Mucosa of descending colon (tissue), 3 donors: Measurements from ENCODE around the gene DLGAP4. TPM values are rescaled to one million over a fixed set of nuclear protein-coding genes. Genes with fewer than 3 reads are reported as not detected.

Experiments used
- ATAC-seq: fragments of 200-7000 bp; cut with Tn5 transposase; one replicate; pipeline ENCODE4 v1.9.1; 2020; ENCODE audit warnings: mild to moderate bottlenecking, moderate library complexity
- DNase-seq, 3 donors: peaks; one replicate each; pipeline ENCODE4 v3.0.0-alpha.2; 2020
- H3K36me3 ChIP-seq: fragments of 200-600 bp; one replicate; pipeline ENCODE4 v1.8.0; 2021; ENCODE audit warnings: low read depth, mild to moderate bottlenecking
- H3K4me1 ChIP-seq: fragments of 200-600 bp; one replicate; pipeline ENCODE4 v1.8.0; 2021; ENCODE audit warnings: low read depth, mild to moderate bottlenecking
- H3K4me3 ChIP-seq: fragments of 200-600 bp; one replicate; pipeline ENCODE4 v1.8.0; 2021; ENCODE audit warnings: mild to moderate bottlenecking
- H3K9me3 ChIP-seq: fragments of 200-600 bp; one replicate; pipeline ENCODE4 v1.8.0; 2021; ENCODE audit warnings: mild to moderate bottlenecking
- intact Hi-C, 2 donors: fragments of 100-400 bp; cut with DNase I in 1 of 2; cut with micrococcal nuclease in 1 of 2; formaldehyde crosslinking; loops; one replicate each; pipeline versions ENCODE4 v1.11.0 to v1.11.1; 2022; cut with DNase I, micrococcal nuclease
- total RNA-seq, 3 donors: library from RNA; stranded (reverse); fragmentation: NEBNext Ultra II Directional in 2 of 3; extraction: Animal tissue kit (Norgen Biotek cat#: 25700) in 2 of 3; gene quantifications; one replicate each; pipeline versions ENCODE4 v1.2.1 to v1.2.4, GENCODE V29; 2021 to 2023
- TF ChIP-seq, protein P1 (sequence below): fragments of 200-600 bp; IDR thresholded peaks from one replicate; pipeline ENCODE4 v1.8.0; 2022; ENCODE audit warnings: antibody characterized with exemption, mild to moderate bottlenecking
- donor health status: DM: no; HTN: no; CAD: no; lungs with moderate emphysema.
- donor health status: DM: no; HTN: no; CAD: no.
- donor health status: DM: no; HTN: yes; CAD: no.

Gene DLGAP4
- total RNA-seq, 3 donors from 2014 or later: 40.0 to 66.3 (median 43.5) TPM

DNA sequence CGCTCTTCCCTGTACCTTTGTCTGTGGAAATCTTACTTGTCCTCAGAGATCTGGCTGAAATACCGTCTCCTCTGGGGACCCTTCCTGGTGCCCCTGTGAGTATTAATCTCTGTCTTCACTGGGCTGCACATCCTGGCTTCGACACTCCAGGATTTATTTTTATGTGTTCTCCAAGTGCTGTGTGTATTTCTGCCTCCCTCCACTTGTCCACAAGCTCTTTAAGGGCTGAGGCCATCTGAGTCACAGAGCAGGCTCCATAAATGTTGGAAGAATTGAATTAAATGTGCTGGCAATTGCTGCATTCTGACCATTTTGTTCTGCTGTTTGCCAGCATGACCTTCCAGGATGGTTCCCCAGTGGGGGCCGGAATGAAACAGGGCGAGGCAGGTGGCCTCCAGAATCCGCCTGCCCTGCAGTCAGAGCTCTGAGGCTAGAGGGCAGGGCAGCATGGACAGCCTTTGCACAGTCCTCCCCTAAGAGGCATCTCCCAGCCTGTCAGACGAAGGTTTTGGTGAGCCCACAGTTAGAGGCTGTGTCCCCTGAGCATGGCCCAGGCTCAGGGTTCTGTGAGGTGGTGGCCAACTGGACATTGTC is 105.8 kb downstream of the DLGAP4 start:
- no peaks in the 10 kb centered on the region for H3K4me1 ChIP-seq
- no peak for ATAC-seq
- DNase-seq: no peak
- H3K36me3 ChIP-seq: no peaks in the 10 kb centered on the region
- no peaks in the 10 kb centered on the region for H3K9me3 ChIP-seq
- intact Hi-C loops: no loop called here
- TF ChIP-seq, protein P1, sequence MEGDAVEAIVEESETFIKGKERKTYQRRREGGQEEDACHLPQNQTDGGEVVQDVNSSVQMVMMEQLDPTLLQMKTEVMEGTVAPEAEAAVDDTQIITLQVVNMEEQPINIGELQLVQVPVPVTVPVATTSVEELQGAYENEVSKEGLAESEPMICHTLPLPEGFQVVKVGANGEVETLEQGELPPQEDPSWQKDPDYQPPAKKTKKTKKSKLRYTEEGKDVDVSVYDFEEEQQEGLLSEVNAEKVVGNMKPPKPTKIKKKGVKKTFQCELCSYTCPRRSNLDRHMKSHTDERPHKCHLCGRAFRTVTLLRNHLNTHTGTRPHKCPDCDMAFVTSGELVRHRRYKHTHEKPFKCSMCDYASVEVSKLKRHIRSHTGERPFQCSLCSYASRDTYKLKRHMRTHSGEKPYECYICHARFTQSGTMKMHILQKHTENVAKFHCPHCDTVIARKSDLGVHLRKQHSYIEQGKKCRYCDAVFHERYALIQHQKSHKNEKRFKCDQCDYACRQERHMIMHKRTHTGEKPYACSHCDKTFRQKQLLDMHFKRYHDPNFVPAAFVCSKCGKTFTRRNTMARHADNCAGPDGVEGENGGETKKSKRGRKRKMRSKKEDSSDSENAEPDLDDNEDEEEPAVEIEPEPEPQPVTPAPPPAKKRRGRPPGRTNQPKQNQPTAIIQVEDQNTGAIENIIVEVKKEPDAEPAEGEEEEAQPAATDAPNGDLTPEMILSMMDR: no peak
- H3K4me3 ChIP-seq: no peak overlapping the region

DNA sequence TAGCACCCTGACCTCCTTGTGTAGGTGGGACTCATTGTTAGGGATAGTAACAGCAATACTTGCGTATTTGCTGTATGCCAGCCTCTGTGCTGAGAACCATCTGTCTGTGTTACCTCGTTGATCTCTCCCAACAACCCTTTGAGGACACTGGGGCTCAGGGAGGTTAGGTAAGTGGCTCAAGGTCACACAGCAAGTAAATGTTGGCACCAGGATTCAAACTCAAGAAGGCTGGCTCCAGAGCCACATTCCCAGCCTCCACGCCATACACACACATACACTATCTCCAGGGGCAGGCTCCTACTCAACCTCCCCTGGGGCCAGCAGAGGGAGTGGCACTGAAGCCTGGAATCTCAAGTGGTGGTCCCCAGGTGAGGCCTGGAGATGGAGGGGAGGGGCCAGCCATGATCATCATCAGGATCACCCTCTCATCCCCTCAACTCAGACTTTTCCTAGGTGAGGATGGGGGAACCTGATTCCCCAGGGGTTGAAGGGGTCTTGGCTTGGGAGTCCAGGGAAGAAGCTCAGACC is 109.4 kb downstream of the DLGAP4 start:
- Histone ChIP-seq H3K36me3 (no peaks in the 10 kb centered on the region), H3K9me3 (no peaks in the 10 kb centered on the region), H3K4me1 (no peaks in the 10 kb centered on the region), H3K4me3 (no peak overlapping the region)
- intact Hi-C loops: no loop called here
- ATAC-seq (no peak), DNase-seq (no peak)
- TF ChIP-seq, protein P1: no peak

DNA sequence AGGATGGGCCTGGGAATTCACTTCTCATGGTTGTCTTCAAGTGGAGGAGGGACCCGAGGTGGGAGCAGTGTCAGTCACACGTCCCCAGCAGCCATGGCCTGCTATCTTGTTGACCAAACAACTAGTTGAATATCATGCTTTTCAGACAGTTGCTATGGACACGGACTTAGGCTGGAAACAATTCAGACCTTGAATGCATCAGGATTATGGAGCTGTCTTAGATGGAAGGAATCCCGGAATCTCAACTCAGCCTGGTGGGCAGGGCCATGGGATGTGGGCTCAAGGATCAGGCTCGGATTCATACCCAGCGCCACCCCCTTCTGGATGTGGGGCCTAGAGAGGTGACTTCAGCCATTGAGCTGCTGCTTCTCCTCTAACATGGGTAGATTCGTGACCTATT is 112.6 kb downstream of the DLGAP4 start:
- H3K4me1 ChIP-seq: no peaks in the 10 kb centered on the region
- TF ChIP-seq, protein P1: no peak
- no peaks in the 10 kb centered on the region for H3K9me3 ChIP-seq
- ATAC-seq (no peak), DNase-seq (no peak)
- intact Hi-C loops: no loop called here
- no peaks in the 10 kb centered on the region for H3K36me3 ChIP-seq
- no peak overlapping the region for H3K4me3 ChIP-seq

DNA sequence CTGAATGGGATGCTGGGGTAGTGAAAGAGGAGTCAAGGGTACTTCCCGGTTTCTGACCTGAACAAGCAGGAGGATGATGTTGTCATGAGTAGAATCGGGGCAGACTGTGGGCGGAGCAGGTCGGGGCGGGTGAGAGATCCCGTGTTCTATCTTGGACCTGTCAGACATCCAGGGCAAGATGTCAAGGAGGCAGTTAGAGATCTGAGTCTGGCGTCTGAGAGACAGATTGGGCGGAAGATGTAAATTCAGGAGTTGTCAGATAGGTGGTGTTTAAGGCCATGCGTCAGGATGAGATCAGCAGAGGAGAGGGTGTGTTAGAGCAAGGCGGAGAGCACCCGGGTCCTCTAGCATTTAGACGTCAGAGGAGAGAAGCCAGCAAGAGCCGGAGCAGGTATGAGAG is 115.5 kb downstream of the DLGAP4 start:
- no peaks in the 10 kb centered on the region for H3K4me1 ChIP-seq
- DNase-seq (no peak), ATAC-seq (no peak)
- intact Hi-C loops: no loop called here
- no peak overlapping the region for H3K4me3 ChIP-seq
- no peaks in the 10 kb centered on the region for H3K9me3 ChIP-seq
- no peaks in the 10 kb centered on the region for H3K36me3 ChIP-seq
- TF ChIP-seq, protein P1: no peak

DNA sequence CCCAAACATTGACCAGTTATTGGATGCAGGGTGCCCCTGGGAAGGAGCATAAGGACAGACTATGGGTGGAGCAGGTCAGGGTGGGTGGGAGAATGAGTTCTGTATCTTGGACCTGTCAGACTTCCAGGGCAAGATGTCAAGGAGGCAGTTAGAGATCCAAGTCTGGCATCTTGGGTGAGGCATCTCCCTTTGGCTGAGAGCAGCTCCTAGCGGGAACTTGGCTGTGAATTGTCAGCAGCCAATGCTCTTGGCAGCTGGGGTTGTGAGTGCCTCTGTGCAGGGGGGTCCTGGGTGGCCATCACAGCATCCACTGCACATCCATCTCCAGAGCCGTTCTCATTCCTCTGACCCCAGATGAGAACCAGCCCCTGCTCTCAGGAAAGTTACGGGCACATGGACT is 118.2 kb downstream of the DLGAP4 start:
- H3K36me3 ChIP-seq: no peaks in the 10 kb centered on the region
- intact Hi-C loops: no loop called here
- no peaks in the 10 kb centered on the region for H3K4me1 ChIP-seq
- H3K9me3 ChIP-seq: no peaks in the 10 kb centered on the region
- ATAC-seq: no peak
- H3K4me3 ChIP-seq: no peak overlapping the region
- TF ChIP-seq, protein P1: no peak
- DNase-seq: no peak

DNA sequence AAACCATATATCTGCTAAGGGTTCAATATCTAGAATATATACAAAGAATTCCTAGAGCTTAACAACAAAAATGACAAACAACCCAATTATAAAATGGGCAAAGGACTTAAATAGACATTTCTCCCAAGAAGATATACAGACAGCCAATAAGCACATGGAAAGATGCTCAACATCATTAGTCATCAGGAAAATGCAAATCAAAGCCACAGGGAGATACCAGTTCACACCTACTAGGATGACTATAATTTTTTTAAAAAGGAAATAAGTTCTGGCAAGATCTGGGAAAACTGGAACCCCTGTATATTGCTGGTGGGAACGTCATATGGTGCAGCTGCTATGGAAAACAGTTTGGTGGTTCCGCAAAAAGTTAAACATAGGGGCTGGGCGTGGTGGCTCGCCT is 119.0 kb downstream of the DLGAP4 start:
- DNase-seq (no peak), ATAC-seq (no peak)
- intact Hi-C loops: no loop called here
- no peaks in the 10 kb centered on the region for H3K36me3 ChIP-seq
- H3K9me3 ChIP-seq: no peaks in the 10 kb centered on the region
- no peaks in the 10 kb centered on the region for H3K4me1 ChIP-seq
- TF ChIP-seq, protein P1: no peak
- H3K4me3 ChIP-seq: no peak overlapping the region
